ENCODE results near the gene KRTAP11-1.

KRTAP11-1 gene, protein sequence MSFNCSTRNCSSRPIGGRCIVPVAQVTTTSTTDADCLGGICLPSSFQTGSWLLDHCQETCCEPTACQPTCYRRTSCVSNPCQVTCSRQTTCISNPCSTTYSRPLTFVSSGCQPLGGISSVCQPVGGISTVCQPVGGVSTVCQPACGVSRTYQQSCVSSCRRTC

DNA sequence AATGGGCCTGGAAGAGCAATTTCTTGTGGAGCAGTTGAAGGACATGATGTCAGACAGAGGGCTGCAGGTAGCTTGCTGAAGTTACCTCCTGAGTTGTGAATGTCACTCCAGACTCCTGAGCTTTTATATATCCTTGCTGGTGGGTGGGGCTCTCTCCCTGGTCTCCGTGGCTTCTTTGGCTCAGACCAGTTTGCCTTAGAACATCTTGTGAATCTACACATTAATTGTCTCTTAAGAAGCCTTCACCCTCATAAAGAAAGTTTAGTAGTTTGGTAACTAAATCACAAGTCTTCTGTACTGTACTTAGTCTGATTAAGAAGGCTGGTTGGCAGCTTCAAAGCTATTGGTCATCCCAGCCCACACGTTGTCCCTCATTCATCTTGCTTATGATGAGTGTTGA is at the start of gene KRTAP11-1:
Gene KRTAP11-1 (minus strand): TSS at position 101 of the 400 bp plus-strand sequence. CDS start 56 bp downstream, at position 45.
- H3K27ac ChIP-seq (ENCODE audit: low read depth, low read length) = no peak within 1 kb of the TSS
- H3K4me3 ChIP-seq (ENCODE audit: low read length) = no peak within 1 kb of the TSS
- H3K27me3 ChIP-seq (ENCODE audit: control insufficient read depth, insufficient read depth, low read length) = no peaks in the 10 kb centered on the region
- no peaks in the 10 kb centered on the region for H3K4me1 ChIP-seq (ENCODE audit: control insufficient read depth, insufficient read depth, low read length)
- no peaks in the 10 kb centered on the region for H3K36me3 ChIP-seq (ENCODE audit: control insufficient read depth, insufficient read depth, low read length)
- no peak within 1 kb of the TSS for H3K9ac ChIP-seq (ENCODE audit: low read length)

DNA sequence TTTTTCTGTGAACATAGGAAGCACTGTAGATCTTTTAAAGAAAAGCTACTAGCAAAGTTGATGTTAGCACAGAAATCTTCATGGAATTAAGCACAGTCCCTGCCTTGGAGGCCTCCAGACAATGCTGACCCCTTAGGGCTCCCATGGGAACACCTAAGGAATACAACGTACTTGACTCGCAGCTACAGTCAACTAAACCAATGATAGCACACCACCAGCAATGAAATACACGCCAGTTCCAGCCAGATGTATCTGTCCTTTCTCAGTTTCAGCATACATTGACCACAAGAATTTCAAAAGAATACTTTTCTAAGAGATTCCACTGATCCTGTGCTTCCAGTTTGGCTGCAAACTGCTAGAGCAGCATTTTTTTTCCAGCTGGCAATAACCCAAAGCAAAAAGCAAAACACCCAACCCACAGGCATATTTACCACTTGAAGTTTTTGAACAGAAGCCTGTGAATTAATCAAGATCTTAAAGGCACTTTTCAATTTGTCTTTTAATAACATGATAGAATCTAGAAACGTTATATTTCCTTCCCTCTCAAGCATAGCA is 42.8 kb upstream of the KRTAP11-1 start:
- Histone ChIP-seq H3K9ac (ENCODE audit: low read length) (no peak overlapping the region), H3K4me3 (ENCODE audit: low read length) (no peak overlapping the region), H3K27me3 (ENCODE audit: control insufficient read depth, insufficient read depth, low read length) (no peaks in the 10 kb centered on the region), H3K27ac (ENCODE audit: low read depth, low read length) (no peak overlapping the region), H3K36me3 (ENCODE audit: control insufficient read depth, insufficient read depth, low read length) (no peaks in the 10 kb centered on the region), H3K4me1 (ENCODE audit: control insufficient read depth, insufficient read depth, low read length) (no peaks in the 10 kb centered on the region)

DNA sequence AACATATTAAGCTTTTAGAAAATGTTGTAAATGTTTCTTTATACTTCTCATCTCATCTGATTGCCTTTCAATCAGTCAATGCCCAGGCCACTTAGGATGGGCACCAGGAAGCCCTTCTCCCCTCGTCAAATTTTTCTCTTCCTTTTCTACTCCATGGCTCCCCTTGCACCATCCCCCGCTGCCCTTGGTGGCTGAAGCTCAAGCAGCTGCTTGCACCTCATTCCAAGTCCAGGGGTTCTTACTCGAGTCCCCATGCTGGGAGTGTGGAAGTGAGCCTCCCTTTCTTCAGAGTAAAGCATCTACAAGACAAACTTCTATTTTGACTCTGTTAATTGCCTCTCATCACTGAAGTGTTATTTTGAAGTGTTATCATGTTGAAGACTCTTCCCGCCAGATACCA is 39.7 kb upstream of the KRTAP11-1 start:
- Histone ChIP-seq H3K36me3 (ENCODE audit: control insufficient read depth, insufficient read depth, low read length) (no peaks in the 10 kb centered on the region), H3K9ac (ENCODE audit: low read length) (no peak overlapping the region), H3K4me1 (ENCODE audit: control insufficient read depth, insufficient read depth, low read length) (no peaks in the 10 kb centered on the region), H3K27me3 (ENCODE audit: control insufficient read depth, insufficient read depth, low read length) (no peaks in the 10 kb centered on the region), H3K27ac (ENCODE audit: low read depth, low read length) (no peak overlapping the region), H3K4me3 (ENCODE audit: low read length) (no peak overlapping the region)

DNA sequence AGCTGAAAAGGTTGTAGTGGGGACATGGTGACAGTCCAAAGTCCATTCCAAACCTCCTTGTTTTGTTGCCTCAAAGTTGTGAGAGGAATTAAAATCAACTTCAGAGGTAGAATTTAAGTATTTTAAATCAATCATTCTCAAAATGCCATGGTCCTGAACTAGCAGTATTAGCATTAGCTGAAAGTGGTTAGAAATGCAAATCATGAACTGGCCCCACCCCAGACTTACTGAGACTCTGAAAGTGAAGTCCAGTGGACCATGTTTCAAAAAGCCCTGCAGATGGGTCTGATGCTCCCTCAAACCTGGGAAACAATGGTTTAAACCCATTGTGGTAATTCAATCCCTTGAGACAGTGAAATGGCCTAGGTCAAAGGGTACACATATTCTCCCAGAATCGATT is 36.2 kb upstream of the KRTAP11-1 start:
- Histone ChIP-seq H3K27ac (ENCODE audit: low read depth, low read length) (no peak overlapping the region), H3K4me3 (ENCODE audit: low read length) (no peak overlapping the region), H3K27me3 (ENCODE audit: control insufficient read depth, insufficient read depth, low read length) (no peaks in the 10 kb centered on the region), H3K9ac (ENCODE audit: low read length) (no peak overlapping the region), H3K4me1 (ENCODE audit: control insufficient read depth, insufficient read depth, low read length) (no peaks in the 10 kb centered on the region), H3K36me3 (ENCODE audit: control insufficient read depth, insufficient read depth, low read length) (no peaks in the 10 kb centered on the region)

DNA sequence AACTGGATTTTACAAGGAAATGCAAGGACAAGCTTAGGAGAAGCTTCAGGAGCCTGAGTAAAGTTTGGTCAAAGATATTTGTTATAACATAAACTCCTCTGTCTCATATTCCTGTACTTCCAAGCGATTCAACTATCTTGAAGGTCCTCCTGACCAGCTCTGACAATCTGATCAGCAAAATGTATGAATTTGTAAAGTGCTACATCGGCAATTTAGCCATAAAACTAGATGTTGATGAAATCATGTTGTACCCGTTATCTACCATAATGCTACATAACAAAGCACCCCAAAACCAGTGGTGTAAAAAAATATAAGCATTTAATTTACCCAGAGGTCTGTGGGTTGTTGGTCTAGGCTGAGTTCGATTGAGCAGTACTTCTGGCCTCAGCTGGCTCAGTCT is 19.5 kb upstream of the KRTAP11-1 start:
- H3K4me3 ChIP-seq (ENCODE audit: low read length) = no peak overlapping the region
- H3K27ac ChIP-seq (ENCODE audit: low read depth, low read length) = no peak overlapping the region

DNA sequence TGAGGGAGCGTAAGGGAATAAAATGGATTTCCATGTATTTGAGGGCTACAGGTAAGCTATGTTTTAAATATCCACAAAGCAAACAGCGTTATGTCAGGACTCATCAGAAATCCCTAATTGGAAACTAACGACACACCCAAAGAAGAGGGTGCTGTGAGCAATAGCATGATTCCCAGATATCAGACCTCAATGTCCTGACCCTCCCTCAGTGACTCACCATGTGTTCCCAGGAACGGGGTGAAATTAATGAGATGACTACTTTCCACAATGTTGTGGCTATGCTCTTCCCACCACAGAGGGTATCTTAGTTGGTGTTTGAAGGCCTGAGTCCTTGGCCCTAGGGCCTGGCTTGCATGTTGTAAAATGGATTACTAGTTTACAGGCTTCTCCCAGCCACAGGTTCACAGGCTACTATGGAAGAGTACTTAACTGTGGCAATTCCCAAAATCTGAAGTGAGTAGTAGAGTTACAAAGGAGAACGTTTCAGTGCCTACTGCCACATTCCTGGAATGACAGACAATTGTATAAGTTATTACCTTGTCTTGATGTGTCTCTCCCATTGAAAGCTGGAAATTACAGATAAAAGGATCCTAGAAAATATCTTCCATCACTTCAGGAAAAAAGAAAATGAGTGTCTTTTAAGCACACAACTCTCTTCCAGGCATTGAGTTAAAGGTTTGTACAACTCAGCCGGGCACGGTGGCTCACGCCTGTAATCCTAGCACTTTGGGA is 1.7 kb upstream of the KRTAP11-1 start:
- Histone ChIP-seq H3K4me3 (ENCODE audit: low read length) (no peak overlapping the region), H3K36me3 (ENCODE audit: control insufficient read depth, insufficient read depth, low read length) (no peaks in the 10 kb centered on the region), H3K27ac (ENCODE audit: low read depth, low read length) (no peak overlapping the region), H3K9ac (ENCODE audit: low read length) (no peak overlapping the region), H3K27me3 (ENCODE audit: control insufficient read depth, insufficient read depth, low read length) (no peaks in the 10 kb centered on the region), H3K4me1 (ENCODE audit: control insufficient read depth, insufficient read depth, low read length) (no peaks in the 10 kb centered on the region)

More for the DNA sequence above, 19.5 kb upstream of the KRTAP11-1 start:
- Histone ChIP-seq H3K9ac (ENCODE audit: low read length) (no peak overlapping the region), H3K27me3 (ENCODE audit: control insufficient read depth, insufficient read depth, low read length) (no peaks in the 10 kb centered on the region), H3K4me1 (ENCODE audit: control insufficient read depth, insufficient read depth, low read length) (no peaks in the 10 kb centered on the region), H3K36me3 (ENCODE audit: control insufficient read depth, insufficient read depth, low read length) (no peaks in the 10 kb centered on the region)

DNA sequence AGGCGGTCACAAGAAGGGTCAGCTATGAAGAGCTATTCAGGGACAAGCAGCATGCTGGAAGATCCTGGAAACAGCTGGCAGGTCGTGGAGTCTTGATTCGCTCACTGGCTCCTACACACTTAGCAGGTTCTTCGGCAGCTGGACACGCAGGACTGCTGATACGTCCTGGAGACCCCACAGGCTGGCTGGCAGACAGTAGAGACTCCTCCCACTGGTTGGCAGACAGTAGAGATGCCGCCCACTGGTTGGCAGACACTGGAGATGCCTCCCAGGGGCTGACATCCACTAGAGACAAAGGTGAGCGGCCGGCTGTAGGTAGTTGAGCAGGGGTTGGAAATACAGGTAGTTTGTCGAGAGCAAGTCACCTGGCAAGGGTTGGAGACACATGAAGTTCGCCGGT is 466 bp downstream of the KRTAP11-1 start:
- Histone ChIP-seq H3K36me3 (ENCODE audit: control insufficient read depth, insufficient read depth, low read length) (no peaks in the 10 kb centered on the region), H3K9ac (ENCODE audit: low read length) (no peak overlapping the region), H3K27ac (ENCODE audit: low read depth, low read length) (no peak overlapping the region), H3K27me3 (ENCODE audit: control insufficient read depth, insufficient read depth, low read length) (no peaks in the 10 kb centered on the region), H3K4me1 (ENCODE audit: control insufficient read depth, insufficient read depth, low read length) (no peaks in the 10 kb centered on the region), H3K4me3 (ENCODE audit: low read length) (no peak overlapping the region)

DNA sequence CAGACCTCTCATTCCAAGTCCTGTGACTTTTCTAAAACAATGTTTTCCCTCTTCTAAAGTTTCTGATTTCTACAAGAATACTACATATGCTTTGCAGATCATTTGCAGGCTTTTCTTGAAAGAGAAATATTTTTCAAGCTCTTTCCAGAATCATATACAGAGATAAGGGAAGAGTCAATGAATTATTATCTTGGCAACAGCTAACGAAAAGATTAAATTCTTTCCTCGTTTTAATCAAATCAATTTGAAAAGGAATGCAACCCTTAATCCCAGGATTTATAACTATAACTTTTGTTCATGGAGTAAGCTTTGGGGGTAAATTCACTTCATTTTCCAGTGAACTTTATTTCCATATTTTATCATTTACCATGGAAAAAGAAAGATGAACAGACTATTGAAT is 6.9 kb downstream of the KRTAP11-1 start:
- no peak overlapping the region for H3K9ac ChIP-seq (ENCODE audit: low read length)
- no peak overlapping the region for H3K4me3 ChIP-seq (ENCODE audit: low read length)
- no peaks in the 10 kb centered on the region for H3K27me3 ChIP-seq (ENCODE audit: control insufficient read depth, insufficient read depth, low read length)
- no peaks in the 10 kb centered on the region for H3K4me1 ChIP-seq (ENCODE audit: control insufficient read depth, insufficient read depth, low read length)
- no peaks in the 10 kb centered on the region for H3K36me3 ChIP-seq (ENCODE audit: control insufficient read depth, insufficient read depth, low read length)
- H3K27ac ChIP-seq (ENCODE audit: low read depth, low read length) = no peak overlapping the region

DNA sequence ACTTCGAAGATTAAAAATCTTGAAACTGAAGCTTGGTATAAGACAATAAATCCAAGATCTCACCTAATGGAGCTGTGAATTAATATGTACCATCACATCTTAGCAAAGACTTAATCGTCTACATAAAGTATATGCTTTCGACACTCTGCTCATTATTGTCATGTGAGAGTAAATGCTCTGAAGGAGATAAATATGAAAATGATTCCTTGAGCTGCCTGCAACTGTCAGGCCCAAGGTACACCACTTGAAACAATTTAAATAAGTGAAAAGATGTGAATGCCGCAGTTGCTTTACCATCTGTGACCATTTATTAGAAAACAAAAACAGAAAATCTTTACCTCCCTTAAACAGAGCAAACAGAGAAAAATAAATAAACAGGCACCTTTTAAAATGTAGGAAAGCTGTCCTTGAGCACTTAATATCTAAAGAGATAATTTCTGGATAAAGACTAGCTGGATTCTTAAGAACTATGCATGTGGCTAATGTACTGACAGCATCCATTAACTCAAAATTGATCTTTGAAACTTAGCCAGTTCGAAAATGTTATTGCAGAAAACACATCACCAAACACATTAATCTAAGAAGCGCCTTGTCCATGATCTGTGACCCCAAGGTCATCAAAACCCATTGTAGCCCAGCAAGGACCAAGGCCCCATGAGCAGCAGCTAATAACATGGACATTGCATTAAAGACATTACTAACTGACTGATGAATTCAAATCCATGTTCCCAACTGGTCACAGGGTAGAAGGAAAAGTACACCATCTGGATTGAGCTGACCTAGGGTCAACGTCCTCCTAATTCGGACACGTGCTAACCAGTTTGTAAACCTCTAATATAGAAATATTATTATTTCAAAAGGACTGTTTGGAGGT is 33.5 kb downstream of the KRTAP11-1 start:
- no peak overlapping the region for H3K27ac ChIP-seq (ENCODE audit: low read depth, low read length)
- H3K4me1 ChIP-seq (ENCODE audit: control insufficient read depth, insufficient read depth, low read length) = no peaks in the 10 kb centered on the region
- no peaks in the 10 kb centered on the region for H3K36me3 ChIP-seq (ENCODE audit: control insufficient read depth, insufficient read depth, low read length)
- no peaks in the 10 kb centered on the region for H3K27me3 ChIP-seq (ENCODE audit: control insufficient read depth, insufficient read depth, low read length)
- H3K9ac ChIP-seq (ENCODE audit: low read length) = no peak overlapping the region
- no peak overlapping the region for H3K4me3 ChIP-seq (ENCODE audit: low read length)

DNA sequence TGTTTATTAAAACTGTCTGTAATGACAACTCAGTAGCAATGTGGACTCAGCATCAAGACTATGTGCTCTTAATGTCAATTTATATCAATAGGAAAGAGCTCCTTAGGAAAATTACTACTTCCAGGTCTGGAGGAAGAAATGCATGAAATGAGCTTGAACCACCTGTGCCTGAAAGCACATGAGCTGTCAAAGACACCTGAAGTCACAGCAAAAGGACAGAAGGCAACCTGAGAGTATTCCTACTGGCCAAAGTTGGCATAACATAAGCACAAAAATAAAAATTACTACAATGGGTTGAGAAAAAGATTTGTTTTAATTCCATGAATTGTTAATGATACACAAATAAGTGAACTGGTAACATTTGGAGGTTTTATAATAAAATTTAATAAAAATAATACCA is 38.4 kb downstream of the KRTAP11-1 start:
- no peaks in the 10 kb centered on the region for H3K36me3 ChIP-seq (ENCODE audit: control insufficient read depth, insufficient read depth, low read length)
- H3K4me3 ChIP-seq (ENCODE audit: low read length) = no peak overlapping the region
- no peak overlapping the region for H3K9ac ChIP-seq (ENCODE audit: low read length)
- H3K27me3 ChIP-seq (ENCODE audit: control insufficient read depth, insufficient read depth, low read length) = no peaks in the 10 kb centered on the region
- no peaks in the 10 kb centered on the region for H3K4me1 ChIP-seq (ENCODE audit: control insufficient read depth, insufficient read depth, low read length)
- H3K27ac ChIP-seq (ENCODE audit: low read depth, low read length) = no peak overlapping the region

DNA sequence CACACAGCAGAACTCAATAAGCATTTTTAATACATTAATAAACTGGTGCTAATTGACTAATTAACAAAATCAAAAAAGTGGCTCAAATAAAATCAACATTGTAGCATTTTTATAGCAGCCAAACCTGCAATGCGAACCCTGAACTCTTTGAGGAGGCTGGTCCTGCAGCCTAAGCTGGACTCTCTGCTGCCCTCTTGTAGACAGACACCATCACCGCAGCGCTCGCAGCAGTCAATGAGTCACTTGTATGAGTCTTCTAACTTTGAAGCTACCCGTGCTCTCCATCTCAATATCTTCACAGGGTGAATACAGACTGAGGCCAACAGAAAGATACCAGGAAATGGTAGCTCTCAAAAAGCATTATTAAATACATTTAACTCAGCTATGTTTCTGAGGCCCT is 42.1 kb downstream of the KRTAP11-1 start:
- Histone ChIP-seq H3K9ac (ENCODE audit: low read length) (no peak overlapping the region), H3K4me3 (ENCODE audit: low read length) (no peak overlapping the region), H3K27me3 (ENCODE audit: control insufficient read depth, insufficient read depth, low read length) (no peaks in the 10 kb centered on the region), H3K36me3 (ENCODE audit: control insufficient read depth, insufficient read depth, low read length) (no peaks in the 10 kb centered on the region), H3K27ac (ENCODE audit: low read depth, low read length) (no peak overlapping the region), H3K4me1 (ENCODE audit: control insufficient read depth, insufficient read depth, low read length) (no peaks in the 10 kb centered on the region)

DNA sequence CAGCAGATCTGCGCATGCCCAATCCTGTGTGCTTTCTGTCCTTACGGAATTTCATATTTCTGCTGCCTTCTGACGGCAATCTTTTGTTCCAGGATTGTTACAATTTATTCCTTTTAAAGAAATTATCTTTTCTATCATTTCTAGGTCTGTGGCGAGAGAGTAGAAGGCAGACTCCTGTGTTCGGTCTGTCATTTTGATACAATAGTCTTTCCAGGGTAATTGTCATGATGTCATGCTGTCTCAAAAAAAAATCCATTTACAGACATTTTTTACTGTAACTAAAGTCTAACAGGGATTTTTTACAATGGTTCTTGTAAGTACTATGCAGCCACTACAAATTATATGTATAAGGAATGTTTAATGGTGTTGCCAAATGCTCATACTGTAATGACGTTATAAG is 42.8 kb downstream of the KRTAP11-1 start:
- H3K27me3 ChIP-seq (ENCODE audit: control insufficient read depth, insufficient read depth, low read length) = no peaks in the 10 kb centered on the region
- H3K4me3 ChIP-seq (ENCODE audit: low read length) = no peak overlapping the region
- H3K27ac ChIP-seq (ENCODE audit: low read depth, low read length) = no peak overlapping the region
- no peaks in the 10 kb centered on the region for H3K4me1 ChIP-seq (ENCODE audit: control insufficient read depth, insufficient read depth, low read length)
- H3K36me3 ChIP-seq (ENCODE audit: control insufficient read depth, insufficient read depth, low read length) = no peaks in the 10 kb centered on the region
- no peak overlapping the region for H3K9ac ChIP-seq (ENCODE audit: low read length)
